Measurements from ENCODE around the gene DMPK.

DNA sequence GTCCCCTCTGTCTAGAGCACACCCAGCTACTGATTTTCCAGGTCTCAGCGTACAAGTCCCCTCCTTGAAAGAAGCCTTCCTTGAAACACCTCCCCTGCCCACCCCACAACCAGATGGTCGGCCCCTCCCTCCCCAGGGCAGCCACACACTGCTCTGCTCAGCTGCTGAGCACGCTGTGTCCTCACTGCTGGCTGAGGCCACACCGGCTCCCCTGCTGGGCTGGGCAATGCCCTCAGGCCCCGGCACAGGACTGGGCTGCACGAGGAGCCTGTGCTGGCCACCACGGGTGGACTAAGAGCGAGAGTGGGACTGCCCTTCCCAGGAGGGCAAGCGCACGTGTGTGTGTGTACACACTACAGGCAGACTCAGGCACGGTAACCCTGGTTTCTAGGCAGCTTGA lies 44.6 kb upstream of the DMPK start:
- TF ChIP-seq, protein P1, sequence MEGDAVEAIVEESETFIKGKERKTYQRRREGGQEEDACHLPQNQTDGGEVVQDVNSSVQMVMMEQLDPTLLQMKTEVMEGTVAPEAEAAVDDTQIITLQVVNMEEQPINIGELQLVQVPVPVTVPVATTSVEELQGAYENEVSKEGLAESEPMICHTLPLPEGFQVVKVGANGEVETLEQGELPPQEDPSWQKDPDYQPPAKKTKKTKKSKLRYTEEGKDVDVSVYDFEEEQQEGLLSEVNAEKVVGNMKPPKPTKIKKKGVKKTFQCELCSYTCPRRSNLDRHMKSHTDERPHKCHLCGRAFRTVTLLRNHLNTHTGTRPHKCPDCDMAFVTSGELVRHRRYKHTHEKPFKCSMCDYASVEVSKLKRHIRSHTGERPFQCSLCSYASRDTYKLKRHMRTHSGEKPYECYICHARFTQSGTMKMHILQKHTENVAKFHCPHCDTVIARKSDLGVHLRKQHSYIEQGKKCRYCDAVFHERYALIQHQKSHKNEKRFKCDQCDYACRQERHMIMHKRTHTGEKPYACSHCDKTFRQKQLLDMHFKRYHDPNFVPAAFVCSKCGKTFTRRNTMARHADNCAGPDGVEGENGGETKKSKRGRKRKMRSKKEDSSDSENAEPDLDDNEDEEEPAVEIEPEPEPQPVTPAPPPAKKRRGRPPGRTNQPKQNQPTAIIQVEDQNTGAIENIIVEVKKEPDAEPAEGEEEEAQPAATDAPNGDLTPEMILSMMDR (IDR thresholded peaks at IDR 0.05; ENCODE audit: poor library complexity): no peak
- TF ChIP-seq EZH2 (IDR thresholded peaks at IDR 0.05; ENCODE audit: borderline replicate concordance): no peak
